Dedifferentiated amniotic fluid mesenchymal stem cell (primary cell): ENCODE data around the gene PRR5.
"Not testable (repeated sequence)": the region's sequence is repeated elsewhere in the genome, so short reads cannot be mapped to it uniquely, and the experiment has no call there.

Experiments used
- DNase-seq: peaks from one replicate; pipeline ENCODE4 v3.0.0-alpha.2; 2016; ENCODE audit errors: extremely low spot score

PRR5 gene

GRCh38 chr22:44734801-44735517, 33.0 kb downstream of the PRR5 start:
- no peak for DNase-seq

GRCh38 chr22:44735518-44736428, 33.8 kb downstream of the PRR5 start:
- peak; percentile 15 for DNase-seq

- no peak for DNase-seq
Measured at GRCh38 chr22:44736581-44737405, 34.8 kb downstream of the PRR5 start.

GRCh38 chr22:44737406-44738346, 35.7 kb downstream of the PRR5 start:
- DNase-seq: no peak

GRCh38 chr22:44738347-44738715, 36.3 kb downstream of the PRR5 start:
- DNase-seq: no peak

GRCh38 chr22:44739024-44739423, 37.0 kb downstream of the PRR5 start:
- DNase-seq: no peak

- not testable (repeated sequence) for DNase-seq
Measured at GRCh38 chr22:44739666-44740065, 37.7 kb downstream of the PRR5 start.

- no peak for DNase-seq
Measured at GRCh38 chr22:44740307-44740706, 38.3 kb downstream of the PRR5 start.

GRCh38 chr22:44741929-44742328, 39.9 kb downstream of the PRR5 start:
- no peak for DNase-seq

GRCh38 chr22:44743247-44743646, 41.2 kb downstream of the PRR5 start:
- no peak for DNase-seq

GRCh38 chr22:44743804-44744211, 41.8 kb downstream of the PRR5 start:
- DNase-seq: no peak

GRCh38 chr22:44745853-44746789, 44.1 kb downstream of the PRR5 start:
- no peak for DNase-seq

- DNase-seq: not testable (repeated sequence)
Measured at GRCh38 chr22:44747784-44748127, 45.8 kb downstream of the PRR5 start.

- DNase-seq: no peak
Measured at GRCh38 chr22:44748524-44748923, 46.5 kb downstream of the PRR5 start.

GRCh38 chr22:44750481-44750880, 48.5 kb downstream of the PRR5 start:
- DNase-seq: no peak

- DNase-seq: no peak
Measured at GRCh38 chr22:44752285-44753188, 50.5 kb downstream of the PRR5 start, which contains the start of gene ARHGAP8. Gene ARHGAP8, plus strand, starts transcription at chr22:44752575. Its CDS starts 33,953 bp downstream, at chr22:44786528.

GRCh38 chr22:44753189-44754042, 51.4 kb downstream of the PRR5 start:
- DNase-seq: peak; percentile 18

- no peak for DNase-seq
Measured at GRCh38 chr22:44754998-44755397, 53.0 kb downstream of the PRR5 start.
